ENCODE results near the gene ANKFY1.

DNA sequence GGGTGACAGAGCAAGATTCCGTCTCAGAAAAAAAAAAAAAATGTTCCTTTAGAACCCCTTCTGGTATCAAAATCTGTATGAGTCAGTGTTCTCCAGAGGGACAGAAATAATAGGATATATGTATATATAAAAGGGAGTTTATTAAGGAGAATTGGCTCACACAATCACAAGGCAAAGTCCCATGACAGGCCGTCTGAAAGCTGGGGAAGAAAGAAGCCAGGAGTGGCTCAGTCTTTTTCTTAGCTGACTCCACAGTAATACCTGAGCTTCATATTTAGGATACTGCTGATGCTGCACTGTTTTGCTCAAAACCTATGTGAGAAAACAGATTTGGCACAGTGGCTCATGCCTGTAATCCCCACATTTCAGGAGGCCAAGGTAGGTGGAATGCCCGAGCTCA lies 143.4 kb downstream of the ANKFY1 start:
- TF ChIP-seq EGR1 (IDR thresholded peaks at IDR 0.05; ENCODE audit: low read depth) = no peak
- no peak for TF ChIP-seq TCF7L2 (IDR thresholded peaks at IDR 0.05; ENCODE audit: borderline replicate concordance, extremely low read depth, insufficient read depth, insufficient read length)
- no peak for TF ChIP-seq POLR2A (IDR thresholded peaks at IDR 0.05; ENCODE audit: borderline replicate concordance, extremely low read depth, insufficient read depth, insufficient read length)
- TF ChIP-seq, protein P1, sequence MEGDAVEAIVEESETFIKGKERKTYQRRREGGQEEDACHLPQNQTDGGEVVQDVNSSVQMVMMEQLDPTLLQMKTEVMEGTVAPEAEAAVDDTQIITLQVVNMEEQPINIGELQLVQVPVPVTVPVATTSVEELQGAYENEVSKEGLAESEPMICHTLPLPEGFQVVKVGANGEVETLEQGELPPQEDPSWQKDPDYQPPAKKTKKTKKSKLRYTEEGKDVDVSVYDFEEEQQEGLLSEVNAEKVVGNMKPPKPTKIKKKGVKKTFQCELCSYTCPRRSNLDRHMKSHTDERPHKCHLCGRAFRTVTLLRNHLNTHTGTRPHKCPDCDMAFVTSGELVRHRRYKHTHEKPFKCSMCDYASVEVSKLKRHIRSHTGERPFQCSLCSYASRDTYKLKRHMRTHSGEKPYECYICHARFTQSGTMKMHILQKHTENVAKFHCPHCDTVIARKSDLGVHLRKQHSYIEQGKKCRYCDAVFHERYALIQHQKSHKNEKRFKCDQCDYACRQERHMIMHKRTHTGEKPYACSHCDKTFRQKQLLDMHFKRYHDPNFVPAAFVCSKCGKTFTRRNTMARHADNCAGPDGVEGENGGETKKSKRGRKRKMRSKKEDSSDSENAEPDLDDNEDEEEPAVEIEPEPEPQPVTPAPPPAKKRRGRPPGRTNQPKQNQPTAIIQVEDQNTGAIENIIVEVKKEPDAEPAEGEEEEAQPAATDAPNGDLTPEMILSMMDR (IDR thresholded peaks at IDR 0.05 in 2 of 3, conservative IDR thresholded peaks at IDR 0.05 in 1 of 3; ENCODE audit: borderline replicate concordance in 1 of 3, insufficient read depth in 1 of 3, low read depth in 2 of 3, low read length in 2 of 3) = no peak
- TF ChIP-seq, protein P2, sequence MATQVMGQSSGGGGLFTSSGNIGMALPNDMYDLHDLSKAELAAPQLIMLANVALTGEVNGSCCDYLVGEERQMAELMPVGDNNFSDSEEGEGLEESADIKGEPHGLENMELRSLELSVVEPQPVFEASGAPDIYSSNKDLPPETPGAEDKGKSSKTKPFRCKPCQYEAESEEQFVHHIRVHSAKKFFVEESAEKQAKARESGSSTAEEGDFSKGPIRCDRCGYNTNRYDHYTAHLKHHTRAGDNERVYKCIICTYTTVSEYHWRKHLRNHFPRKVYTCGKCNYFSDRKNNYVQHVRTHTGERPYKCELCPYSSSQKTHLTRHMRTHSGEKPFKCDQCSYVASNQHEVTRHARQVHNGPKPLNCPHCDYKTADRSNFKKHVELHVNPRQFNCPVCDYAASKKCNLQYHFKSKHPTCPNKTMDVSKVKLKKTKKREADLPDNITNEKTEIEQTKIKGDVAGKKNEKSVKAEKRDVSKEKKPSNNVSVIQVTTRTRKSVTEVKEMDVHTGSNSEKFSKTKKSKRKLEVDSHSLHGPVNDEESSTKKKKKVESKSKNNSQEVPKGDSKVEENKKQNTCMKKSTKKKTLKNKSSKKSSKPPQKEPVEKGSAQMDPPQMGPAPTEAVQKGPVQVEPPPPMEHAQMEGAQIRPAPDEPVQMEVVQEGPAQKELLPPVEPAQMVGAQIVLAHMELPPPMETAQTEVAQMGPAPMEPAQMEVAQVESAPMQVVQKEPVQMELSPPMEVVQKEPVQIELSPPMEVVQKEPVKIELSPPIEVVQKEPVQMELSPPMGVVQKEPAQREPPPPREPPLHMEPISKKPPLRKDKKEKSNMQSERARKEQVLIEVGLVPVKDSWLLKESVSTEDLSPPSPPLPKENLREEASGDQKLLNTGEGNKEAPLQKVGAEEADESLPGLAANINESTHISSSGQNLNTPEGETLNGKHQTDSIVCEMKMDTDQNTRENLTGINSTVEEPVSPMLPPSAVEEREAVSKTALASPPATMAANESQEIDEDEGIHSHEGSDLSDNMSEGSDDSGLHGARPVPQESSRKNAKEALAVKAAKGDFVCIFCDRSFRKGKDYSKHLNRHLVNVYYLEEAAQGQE (IDR thresholded peaks at IDR 0.05; ENCODE audit: low read depth) = no peak

Measured in HCT116 (cell line).